Transverse colon (tissue), 4 donors: ENCODE data around the gene CFAP58.

ENCODE experiments used
- EP300 ChIP-seq: sonication (generic); formaldehyde crosslinking; IDR thresholded peaks from one replicate; pipeline ENCODE4 v1.6.1; 2017; ENCODE audit warnings: antibody characterized with exemption, low read depth
- POLR2A ChIP-seq: fragments of 450-650 bp; IDR thresholded peaks from one replicate; pipeline ENCODE4 v1.6.1; 2016; ENCODE audit warnings: antibody characterized with exemption, mild to moderate bottlenecking, moderate library complexity
- POLR2AphosphoS5 ChIP-seq, 3 donors: sonication (generic); formaldehyde crosslinking; IDR thresholded peaks; one replicate each; pipeline ENCODE4 v1.6.1; 2016; ENCODE audit warnings: antibody characterized with exemption in 3 of 3
- TF ChIP-seq, protein P1 (sequence below), 5 experiments: fragments of 200-600 bp in 3 of 5; fragments of 450-650 bp in 2 of 5; sonication (generic) in 3 of 5; IDR thresholded peaks; 1 replicate in 2 of 5; 2 replicates in 3 of 5; pipeline ENCODE4 v1.5.1; 2016 to 2017; ENCODE audit warnings: antibody characterized with exemption in 5 of 5, inconsistent platforms in 3 of 5, mild to moderate bottlenecking in 2 of 5, moderate library complexity in 1 of 5

DNA sequence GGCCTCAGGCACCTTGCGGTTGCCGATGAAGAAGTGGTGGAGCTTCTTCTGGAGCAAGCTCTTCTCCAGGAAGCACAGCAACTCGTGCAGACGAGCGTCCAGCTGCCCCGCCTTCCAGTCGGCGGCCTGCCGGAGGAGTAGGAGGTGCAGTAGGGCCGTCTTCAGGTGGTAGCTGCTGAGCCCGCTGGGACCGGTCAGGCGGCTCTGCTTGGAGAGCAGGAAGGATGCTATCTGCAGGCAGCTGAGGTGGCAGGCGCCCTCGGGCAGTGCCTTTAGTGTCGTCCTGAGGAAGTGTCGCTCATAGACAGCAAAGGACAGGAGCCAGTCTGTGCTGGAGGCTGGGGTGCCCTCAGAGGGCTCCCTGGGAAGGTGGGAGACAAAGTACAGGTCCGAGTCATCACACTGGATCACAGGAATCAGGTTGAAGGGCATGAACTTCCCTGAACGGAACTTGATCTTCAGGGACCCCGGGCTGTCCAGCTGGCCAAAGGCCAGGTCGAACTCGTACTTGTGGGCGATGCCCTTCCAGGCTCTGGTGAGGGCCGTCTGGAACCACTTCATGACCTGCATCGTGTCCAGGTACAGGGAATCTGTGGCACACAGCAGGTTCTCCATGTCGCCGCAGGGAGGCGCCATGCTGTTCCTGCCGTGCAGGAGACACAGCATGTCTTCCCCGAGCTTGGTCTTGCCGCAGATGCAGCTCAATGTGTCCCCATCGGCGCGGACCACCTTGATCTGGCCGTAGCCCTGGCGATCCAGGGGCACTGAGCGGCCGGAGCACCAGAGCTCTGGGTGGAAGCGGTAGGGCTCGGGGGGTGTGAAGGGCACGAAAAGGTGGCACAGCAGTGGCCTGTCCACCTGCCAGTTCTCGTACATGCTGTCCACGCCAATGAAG is 38.8 kb upstream of the CFAP58 start:
- TF ChIP-seq, protein P1, sequence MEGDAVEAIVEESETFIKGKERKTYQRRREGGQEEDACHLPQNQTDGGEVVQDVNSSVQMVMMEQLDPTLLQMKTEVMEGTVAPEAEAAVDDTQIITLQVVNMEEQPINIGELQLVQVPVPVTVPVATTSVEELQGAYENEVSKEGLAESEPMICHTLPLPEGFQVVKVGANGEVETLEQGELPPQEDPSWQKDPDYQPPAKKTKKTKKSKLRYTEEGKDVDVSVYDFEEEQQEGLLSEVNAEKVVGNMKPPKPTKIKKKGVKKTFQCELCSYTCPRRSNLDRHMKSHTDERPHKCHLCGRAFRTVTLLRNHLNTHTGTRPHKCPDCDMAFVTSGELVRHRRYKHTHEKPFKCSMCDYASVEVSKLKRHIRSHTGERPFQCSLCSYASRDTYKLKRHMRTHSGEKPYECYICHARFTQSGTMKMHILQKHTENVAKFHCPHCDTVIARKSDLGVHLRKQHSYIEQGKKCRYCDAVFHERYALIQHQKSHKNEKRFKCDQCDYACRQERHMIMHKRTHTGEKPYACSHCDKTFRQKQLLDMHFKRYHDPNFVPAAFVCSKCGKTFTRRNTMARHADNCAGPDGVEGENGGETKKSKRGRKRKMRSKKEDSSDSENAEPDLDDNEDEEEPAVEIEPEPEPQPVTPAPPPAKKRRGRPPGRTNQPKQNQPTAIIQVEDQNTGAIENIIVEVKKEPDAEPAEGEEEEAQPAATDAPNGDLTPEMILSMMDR (IDR thresholded peaks at IDR 0.05) = no peak
- no peak for TF ChIP-seq POLR2A
- no peak for TF ChIP-seq POLR2AphosphoS5 (IDR thresholded peaks at IDR 0.05)
- no peak for TF ChIP-seq EP300
